HG03439 (cell line): ENCODE measurements around the gene SNCB.

Experiments used
- ATAC-seq: cut with Tn5 transposase; IDR thresholded peaks from one replicate; pipeline ENCODE4 v1.9.1; 2021; ENCODE audit warnings: mild to moderate bottlenecking, moderate library complexity; ENCODE audit not compliant: unreplicated experiment

SNCB gene

DNA sequence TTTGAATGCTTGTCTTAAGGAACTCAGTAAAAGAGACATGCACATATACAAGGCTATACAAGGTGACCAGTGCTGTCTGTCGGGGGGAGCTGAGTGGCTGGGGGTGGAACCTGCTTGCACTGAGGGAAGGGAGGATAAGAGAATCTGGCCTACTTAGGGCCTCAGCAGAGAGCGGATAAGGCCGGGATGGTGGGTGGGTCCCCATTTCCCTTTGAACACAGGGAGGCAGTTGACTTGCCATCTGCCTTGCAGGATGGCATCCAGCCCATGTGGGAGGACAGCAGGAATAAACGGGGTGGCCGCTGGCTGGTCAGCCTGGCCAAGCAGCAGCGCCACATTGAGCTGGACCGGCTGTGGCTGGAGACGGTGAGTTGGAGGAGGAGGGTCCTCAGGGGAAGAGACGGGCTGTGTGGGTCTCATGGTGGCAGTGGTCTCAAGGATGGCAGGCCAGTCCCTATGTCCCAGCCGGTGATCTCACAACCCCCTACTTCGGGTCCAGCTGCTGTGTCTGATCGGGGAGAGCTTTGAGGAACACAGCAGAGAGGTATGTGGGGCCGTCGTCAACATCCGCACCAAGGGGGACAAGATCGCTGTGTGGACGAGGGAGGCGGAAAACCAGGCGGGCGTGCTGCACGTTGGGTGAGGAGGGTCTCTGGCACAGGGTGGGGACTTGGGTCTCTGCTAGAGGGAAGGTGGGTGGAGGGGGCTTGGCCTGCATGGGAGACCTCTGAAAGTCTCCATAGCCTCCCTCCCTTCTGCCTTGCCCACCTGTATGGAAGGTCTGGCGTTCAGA, 14.7 kb upstream of the SNCB start:
- ATAC-seq: no peak

DNA sequence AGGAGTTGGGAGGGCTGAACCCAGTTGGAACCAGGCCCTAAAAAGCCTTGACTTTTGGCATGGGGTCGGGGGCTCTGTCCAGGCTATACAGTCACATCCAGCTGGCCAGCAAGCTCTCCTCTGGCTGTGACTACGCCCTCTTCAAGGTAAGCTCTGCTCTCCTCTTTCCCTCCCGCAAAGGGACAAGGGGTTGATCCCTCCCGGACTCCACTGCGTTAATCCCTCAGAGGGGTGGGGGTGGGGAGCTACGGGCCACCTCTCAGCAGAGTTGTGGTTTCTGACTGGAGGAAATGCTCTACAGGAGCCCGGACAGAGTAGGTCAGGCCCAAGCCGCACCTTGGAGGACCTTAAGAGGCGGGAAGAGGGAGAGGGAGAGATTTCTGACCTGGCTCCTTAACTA, 14.0 kb upstream of the SNCB start:
- no peak for ATAC-seq

DNA sequence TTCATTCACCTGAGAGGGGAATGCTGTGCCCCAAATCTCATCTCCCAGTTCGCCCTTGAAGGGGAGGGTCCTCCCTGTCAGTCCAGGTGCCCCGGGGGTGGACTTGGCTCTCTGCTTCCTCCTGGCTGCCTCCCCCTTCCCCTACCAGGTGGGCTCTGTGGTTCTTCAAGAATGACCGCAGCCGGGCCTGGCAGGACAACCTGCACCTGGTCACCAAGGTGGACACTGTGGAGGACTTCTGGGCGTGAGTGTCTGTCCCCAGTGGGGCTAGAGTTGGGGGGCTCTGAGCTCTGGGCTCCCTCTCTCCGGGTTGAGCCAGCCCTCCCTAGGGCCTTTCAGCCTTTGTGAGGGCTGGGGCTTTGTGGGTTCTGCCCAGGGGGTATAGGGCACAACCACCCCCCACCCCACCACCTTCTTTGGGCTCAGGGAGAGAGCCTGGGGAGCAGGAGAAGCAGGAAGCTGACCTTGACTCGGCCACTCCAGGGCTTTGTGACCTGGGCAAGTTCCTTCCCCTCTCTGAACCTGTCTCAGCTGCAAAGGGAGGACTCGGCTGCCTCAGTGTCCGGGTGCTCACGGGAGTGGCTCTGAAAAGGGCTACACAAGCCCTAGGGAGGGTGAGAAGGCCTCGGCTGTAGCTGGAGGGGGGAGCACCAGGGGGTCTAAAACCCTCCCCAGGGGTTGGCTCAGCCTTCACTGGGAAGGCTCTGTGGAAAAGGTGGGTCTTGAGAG, 13.3 kb upstream of the SNCB start:
- no peak for ATAC-seq

DNA sequence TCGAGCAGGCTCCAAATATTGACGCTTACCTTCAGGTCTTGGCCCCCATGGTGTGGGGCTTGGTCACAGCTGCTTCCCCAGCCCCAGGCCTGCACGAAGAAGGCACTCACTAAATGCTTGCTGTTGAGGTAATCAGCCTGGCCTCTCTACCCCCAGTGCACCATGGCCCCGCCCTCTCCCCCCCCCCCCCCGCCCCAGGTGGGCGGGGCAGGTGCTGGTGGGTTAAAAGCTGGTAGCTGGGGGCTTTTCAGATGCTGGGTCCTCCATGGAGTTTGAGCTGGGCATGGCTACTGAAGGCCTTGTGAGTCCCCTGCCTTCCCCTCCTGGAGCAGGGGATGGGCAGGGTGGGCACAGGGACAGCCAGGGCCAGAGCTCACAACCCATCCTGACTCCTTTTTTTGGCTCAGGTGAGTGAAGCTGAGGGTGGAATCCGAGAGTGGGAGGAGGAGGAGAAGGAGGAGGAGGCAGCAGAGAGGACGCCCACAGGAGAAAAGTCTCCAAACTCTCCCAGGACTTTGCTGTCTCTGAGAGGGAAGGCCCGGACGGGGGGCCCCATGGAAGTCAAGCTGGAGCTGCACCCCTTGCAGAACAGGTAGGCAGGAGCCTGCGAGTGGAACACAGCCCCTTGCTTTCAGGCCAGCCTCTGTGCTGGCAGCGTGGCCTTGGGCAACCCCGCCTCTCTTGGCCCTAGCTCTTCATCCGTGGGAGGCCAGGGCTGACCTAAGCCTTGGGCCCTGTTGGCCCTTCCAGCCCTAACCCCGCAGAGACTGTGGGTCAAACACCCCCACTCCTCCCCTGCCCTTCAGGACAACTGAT, 12.5 kb upstream of the SNCB start:
- no peak for ATAC-seq

DNA sequence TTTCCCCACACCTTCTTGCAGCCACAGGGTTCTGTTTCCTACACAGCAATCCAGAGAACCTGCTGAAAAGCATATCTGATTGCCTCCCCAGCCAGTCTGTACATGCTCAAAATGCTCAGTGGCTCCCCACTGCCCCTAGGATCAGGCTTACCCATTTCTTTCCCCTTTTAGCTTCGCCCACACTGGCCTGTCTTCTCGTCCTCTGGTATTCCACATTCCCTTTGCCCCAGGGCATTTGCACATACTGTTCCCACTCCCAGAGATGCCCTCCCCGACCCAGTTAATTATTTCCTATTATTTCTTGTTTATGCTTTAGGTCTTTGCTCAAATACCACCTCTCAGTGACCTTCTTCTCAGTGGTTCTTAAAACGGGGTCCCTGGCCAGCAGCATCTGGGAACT, 10.3 kb upstream of the SNCB start:
- ATAC-seq: no peak

DNA sequence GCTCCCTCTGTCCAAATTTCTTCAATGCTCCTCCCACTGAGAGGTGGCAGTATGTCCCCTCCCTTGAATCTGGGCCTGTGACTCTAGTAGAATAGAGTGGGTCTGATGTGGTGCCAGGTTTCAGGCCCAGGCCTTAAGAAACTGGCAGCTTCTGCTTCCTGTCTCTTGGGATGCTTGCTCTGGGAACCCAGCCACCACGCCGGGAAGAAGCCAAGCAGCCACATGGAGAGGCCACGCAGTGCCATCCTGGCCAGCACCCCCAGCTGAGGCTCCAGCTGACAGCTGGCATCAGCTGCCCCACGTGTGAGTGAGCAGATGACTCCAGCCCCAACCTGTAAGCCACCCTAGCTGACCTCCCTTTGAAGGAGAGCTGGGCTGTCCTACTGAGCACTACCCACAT, 9.6 kb upstream of the SNCB start:
- no peak for ATAC-seq

DNA sequence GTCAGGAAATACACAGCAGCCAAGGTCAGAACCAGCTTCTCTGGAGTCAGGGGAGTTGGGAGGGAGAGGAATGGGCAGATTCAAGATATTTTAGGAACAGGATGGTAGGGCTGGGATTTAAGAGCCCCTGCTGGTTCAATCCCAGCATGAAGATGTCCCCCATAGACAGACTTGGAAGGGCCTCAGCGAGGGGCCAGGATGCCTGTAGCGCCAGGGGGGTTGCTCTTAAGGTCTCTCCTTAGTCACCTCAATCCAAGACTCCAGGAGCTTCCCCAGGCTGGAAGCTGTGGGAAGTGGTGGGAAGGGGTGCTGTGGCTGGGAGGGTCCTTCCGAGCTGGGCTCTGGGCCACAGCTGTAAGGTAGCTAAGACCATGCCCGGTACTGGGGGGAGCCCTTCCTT, 8.9 kb upstream of the SNCB start:
- no peak for ATAC-seq

DNA sequence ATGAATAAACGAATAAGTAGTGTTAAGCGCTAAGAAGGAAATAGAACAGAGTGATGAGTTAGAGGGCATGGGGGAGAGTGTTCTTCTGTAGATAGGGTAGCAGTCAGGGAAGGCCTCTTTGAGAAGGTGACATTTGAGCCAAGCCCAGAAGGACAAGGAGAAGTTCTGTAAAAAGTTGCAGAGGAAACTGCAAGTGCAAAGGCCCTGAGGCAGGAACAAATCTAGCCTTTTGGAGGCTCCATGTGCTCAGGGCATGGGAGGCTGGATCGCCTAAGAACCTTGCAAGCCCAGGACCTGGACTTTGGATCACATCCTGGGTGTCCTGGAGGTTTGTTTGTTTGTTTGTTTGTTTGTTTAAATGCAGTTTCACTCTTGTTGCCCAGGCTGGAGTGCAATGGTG, 8.1 kb upstream of the SNCB start:
- no peak for ATAC-seq

DNA sequence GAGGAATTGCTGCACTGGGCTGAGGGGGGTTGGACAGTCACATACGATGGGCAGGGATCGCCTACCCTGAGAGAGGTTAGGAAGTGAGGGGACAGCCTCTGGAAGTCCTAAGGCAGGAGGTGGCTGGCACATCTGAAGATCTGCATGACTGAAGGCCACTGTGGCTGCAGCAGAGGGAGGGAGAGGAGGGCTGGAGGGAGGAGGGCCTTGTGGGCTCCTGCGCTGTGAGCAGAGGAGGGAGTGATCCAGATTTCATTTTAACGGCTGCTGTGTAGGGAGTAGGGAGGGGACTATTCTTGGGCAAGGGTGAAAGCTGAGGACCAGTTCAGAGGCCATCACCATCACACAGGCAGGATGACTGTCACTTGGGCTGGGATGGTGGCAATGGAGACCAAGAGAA, 7.2 kb upstream of the SNCB start:
- ATAC-seq: no peak

DNA sequence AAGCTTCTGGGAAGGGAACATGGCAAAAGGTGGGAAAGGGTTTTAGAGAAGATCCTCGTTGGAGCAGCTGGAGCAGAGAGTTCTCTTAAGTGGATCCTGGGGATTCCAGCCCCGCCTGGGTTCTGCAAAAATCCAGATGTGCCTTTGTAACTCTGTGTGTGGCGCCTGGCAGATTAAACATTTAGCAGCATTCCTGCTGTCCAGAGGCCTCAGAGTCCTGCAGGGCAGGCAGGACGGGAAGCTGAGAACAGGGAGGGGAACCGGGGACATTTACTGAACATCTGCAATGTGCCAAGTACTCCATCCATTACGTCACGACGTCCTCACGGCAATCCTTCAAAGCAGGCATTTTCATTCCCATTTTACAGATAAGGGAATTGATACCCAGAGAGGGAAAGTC, 6.1 kb upstream of the SNCB start:
- no peak for ATAC-seq

DNA sequence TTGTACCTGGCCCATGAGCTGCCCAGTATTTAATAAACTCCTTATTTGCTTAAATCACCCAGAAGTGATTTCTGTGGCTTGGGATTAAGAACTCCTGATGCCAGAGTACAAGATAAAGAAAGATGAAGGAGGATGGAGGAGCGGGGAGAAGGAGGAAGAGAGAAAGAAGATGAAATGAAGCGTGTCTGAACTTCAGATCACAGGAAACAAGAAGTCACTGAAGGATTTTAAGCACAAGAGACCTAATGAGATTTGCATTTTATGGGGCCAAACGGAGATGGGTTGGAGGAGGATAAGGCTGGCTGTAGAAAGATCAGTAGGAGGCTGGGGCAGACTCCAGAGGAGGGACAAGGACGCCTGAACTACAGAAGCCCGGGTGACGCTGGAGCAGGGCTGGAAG, 3.3 kb upstream of the SNCB start:
- ATAC-seq: no peak

DNA sequence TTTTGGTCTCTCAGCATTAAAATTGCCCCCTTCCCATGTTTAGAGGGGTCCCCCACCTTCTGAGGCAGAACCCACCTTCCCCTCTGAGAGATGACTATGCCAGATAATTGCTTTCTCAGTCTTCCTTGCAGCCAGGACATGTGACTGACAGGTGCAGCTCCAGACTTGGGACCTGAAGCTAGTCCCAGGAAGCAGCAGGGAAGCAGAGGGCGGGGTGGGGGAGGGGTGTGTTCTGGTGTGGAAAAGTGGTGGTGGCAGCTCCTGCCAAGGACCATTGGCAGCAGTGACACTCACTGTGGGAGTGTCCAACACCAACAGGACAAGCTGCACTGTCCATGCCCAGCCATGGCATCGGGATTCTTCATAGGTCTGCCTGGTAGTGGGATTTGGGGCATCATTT, 2.4 kb upstream of the SNCB start:
- no peak for ATAC-seq

DNA sequence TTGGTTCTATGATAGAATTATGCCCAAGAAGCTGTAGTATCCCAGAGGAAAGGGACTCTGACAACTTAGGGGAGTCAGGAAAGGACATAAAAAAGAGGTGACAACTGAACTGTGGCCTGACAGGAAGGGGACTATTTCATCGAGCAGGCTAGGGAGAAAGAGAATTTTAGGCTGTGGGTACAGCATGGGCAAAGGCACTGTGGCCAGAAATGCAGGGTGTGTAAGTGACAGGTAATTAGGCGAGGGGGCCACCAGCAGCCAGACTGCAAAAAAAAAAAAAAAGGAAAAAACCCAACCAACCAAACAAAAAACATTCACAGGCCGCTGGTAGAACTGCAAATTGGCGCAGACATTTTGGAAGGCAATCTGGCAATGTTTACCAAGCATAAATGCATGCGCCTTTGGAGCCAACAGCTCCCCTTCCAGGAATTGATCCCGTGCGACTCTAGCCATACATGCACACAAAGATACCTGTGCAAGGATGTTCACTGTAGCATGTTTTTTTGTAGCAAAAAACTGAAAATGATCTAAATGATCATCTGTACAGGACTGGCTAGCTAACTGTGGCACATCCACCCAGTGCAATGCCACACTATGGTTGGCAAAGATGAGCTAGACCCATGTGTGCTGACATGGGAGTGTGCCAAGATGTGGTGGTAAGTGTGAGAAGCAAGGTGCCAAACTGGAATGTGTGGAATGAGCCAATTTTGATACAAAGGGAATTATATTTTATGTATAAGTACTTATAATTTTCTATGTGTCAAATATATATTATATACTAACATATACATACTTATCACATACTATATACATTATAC, 1.3 kb upstream of the SNCB start:
- no peak for ATAC-seq

DNA sequence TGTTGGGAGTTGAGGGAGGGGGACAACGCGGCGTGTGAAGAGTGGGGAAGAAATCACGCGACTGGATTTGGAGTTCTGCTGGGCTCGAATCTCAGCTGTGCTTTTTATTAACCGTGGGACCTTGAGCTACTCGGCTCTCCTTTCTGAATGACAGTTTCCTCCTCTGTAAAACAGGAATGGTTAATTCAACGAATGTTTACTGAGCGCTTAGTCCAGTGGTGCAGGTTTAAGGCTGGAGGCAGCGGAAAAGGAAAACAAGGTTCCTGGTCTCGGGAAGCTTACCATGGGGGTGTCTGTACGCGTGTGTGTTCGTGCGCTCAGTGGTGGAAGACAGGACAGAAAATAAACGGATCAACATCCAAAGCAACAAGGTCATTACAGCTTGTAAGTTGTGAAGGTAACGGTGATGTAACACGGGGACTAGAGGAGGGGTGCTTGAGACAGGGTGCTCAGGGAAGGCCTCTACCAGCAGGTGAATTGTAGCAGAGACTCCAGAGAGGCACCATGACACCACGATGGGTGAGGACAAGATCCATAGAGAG, 418 bp upstream of the SNCB start:
- no peak for ATAC-seq

DNA sequence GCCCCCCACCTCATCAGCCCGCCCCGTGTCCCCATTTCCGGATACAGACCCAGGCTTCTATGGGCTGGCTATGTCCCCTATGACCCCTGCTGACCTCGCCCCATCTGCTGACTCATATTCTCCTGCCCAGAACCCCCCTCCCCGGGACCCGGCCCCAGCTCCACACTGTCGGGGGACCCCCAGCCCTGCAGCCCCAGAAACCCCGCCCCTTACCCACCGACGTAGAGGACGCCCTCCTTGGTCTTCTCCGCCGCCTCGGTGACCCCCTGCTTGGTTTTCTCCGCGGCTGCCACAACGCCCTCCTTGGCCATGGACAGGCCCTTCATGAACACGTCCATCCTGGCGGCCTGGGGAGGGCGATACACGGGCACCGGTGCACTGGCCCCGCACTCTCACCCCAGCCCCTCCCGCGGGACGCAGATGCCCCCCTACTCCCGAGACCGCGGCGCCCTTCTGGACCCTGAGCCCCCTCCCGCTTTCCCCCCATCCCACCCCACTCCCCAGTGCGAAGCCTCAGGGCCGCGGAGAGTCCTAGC, 949 bp downstream of the SNCB start:
- ATAC-seq: no peak

DNA sequence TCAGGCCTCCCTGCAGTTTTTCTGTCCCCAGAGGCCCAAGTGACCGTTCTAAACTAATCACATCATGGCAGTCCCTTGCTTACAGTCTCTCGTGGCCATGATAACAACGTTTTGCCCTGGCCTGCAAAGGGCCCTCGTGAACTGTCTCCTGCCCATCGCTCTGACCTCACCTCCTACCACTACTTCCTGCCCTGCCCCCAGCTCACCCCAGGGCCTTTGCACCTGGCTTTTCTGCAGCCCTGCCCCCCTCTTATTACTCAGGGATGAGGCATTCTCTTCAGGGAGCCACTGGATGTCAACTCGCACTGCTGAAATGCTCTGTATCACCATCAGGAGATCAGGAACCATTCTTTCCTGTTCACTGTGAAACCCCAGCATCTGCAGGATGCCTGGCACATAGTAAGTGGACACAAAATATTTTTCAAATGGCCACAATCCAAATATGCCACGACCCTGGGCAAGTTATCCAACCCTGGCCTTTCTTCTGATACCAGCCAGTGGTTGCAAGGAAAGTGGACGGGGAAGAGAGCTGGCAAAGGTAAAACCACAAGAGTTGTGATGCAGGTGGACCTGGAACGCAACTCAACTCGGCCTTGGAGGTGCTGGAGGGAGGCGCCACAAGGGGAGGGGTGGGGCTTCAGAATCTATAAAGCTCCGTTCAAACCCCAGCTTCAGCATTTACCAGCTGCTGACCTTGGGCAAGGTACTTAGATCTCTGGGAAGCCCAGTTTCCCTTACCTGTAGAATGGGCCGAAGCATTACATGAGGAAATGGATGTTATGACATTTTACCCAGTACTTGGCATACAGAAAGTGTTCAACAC, 1.7 kb downstream of the SNCB start:
- ATAC-seq: no peak

DNA sequence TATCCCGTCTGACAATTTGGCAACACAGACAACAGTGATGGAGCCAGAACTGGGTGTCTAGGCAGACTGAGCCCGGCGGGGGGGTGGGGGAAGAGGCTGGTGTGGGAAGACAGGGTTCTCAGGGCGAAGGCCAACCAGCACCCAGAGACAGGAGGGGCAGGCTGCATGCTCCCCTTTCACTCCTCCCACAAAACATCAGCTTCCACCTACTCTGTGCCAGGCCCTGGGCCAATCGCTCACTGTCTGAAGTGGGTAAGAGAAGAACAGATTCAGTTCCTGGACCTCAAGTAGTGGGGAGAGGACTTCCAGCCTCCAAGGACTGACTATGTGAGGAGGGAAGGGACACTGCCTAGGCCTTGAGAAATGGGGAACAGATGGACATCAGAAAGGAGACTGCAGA, 2.8 kb downstream of the SNCB start:
- ATAC-seq: no peak

DNA sequence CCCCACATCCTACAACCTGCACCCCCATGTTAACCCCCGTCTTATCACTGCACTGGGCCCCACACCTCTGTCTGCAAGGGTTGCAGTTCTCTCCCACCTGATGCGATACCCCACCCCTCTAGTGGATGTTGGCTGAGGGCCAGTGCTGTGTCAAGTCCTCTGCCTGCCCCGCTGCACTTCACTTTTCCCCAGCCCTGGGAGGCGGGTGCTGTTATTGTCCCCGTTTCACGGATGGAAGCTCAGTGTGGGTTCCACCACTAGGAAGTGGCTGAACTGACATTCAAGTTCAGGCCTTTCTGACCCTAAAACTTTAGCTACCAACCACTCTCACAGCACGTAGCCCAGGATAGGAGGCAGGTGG, 3.5 kb downstream of the SNCB start:
- ATAC-seq: no peak

DNA sequence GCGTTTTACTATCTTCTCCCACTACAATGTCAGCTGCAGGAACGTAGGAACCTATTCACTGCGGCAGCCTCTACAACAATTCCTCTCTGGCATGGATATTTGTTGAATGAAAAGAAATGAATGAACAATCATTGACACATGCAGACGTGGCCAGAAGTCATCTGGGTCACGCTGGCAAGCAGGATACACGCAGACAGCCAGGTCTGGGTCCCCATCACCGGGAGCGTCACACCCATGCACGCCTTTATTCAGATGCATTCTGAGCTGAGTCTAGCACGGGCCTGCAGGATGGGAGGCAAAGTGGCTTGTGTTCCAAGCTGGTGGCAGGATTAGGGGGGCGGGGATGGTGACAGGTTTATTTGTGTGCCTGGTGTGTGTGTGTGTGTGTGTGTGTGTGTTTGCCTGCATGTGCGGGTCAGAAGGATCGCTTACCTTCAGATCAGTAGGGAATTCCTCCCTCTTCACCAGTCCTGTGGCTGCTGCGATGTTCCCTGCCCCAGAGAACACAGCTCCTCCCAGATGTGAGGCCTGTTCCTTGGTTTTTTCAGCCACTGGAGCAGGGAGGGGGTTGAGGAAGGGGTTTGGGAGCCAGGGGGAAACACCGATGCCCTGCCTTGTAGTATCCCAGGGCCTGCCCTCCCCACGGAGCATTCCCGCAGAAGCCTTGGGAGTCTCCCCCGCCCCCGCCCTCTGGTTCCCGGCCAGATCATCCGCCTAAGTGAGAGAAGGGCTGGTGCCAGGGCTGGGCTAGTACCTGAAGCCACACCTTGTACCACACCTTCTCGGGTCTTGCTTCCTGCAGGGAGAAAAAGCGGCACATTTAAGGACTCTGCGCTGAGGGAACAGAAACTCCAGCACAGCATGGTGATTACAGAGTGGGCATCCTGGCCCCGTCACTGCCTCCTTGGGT, 4.1 kb downstream of the SNCB start:
- no peak for ATAC-seq
